Heart left ventricle (tissue), 16 donors: ENCODE results near the gene KRT35. TPM values are rescaled to one million over a fixed set of nuclear protein-coding genes. Genes with fewer than 3 reads are reported as not detected.

Experiments used
- ATAC-seq, 4 donors: fragments of 200-7000 bp; cut with Tn5 transposase; one replicate each; pipeline ENCODE4 v1.9.1; 2020 to 2022; ENCODE audit warnings: moderate library complexity in 4 of 4, mild to moderate bottlenecking in 3 of 4, moderate number of reproducible peaks in 1 of 4
- DNase-seq, 5 donors: peaks; one replicate each; pipeline ENCODE4 v3.0.0-alpha.2; 2020
- H3K27ac ChIP-seq, 12 donors: fragments of 200-600 bp; sonication (generic) in 4 of 12; one replicate each; pipeline versions ENCODE4 v1.5.0 to v1.8.0; 2016 to 2022; ENCODE audit warnings: mild to moderate bottlenecking in 2 of 12
- H3K27me3 ChIP-seq, 9 donors: fragments of 200-600 bp; sonication (generic) in 2 of 9; one replicate each; pipeline versions ENCODE4 v1.5.1 to v1.8.0; 2016 to 2022; ENCODE audit warnings: mild to moderate bottlenecking in 3 of 9
- H3K36me3 ChIP-seq, 9 donors: fragments of 200-600 bp; sonication (generic) in 2 of 9; one replicate each; pipeline versions ENCODE4 v1.5.0 to v1.8.0; 2018 to 2022; ENCODE audit warnings: mild to moderate bottlenecking in 2 of 9
- H3K4me1 ChIP-seq, 12 donors: fragments of 200-600 bp; sonication (generic) in 4 of 12; one replicate each; pipeline versions ENCODE4 v1.5.0 to v1.8.0; 2016 to 2022; ENCODE audit warnings: mild to moderate bottlenecking in 3 of 12
- H3K4me3 ChIP-seq, 12 donors: fragments of 200-600 bp; sonication (generic) in 4 of 12; one replicate each; pipeline versions ENCODE4 v1.5.0 to v1.8.0; 2017 to 2022; ENCODE audit warnings: mild to moderate bottlenecking in 9 of 12, moderate library complexity in 4 of 12
- H3K9me3 ChIP-seq, 12 donors: fragments of 200-600 bp; sonication (generic) in 4 of 12; one replicate each; pipeline versions ENCODE4 v1.5.0 to v1.8.0; 2016 to 2022; ENCODE audit warnings: mild to moderate bottlenecking in 1 of 12
- CTCF ChIP-seq, 12 donors: fragments of 200-600 bp; sonication (generic) in 4 of 12; IDR thresholded peaks; one replicate each; pipeline versions ENCODE4 v1.5.0 to v1.8.0; 2018 to 2022; ENCODE audit warnings: antibody characterized with exemption in 12 of 12, mild to moderate bottlenecking in 5 of 12
- POLR2A ChIP-seq, 2 donors: fragments of 450-650 bp; IDR thresholded peaks; one replicate each; pipeline ENCODE4 v1.6.1; 2017; ENCODE audit warnings: antibody characterized with exemption in 2 of 2, mild to moderate bottlenecking in 2 of 2, moderate library complexity in 2 of 2
- WGBS, 4 donors: extraction: QIAGEN DNeasy Blood & Tissue Kit in 2 of 4; methylation state at CpG; one replicate each; pipeline versions ENCODE4 v1.1.5 to v1.1.7; 2013 to 2018; 5-methylcytosine and 5-hydroxymethylcytosine counted together
- intact Hi-C, 10 donors: fragments of 100-400 bp; cut with DNase I; formaldehyde crosslinking; loops; one replicate each; pipeline versions ENCODE4 v1.11.1 to v1.14.2; 2022
- polyA plus RNA-seq, 2 donors: library from polyadenylated mRNA; stranded (reverse); fragments of 200-250 nt; gene quantifications; one replicate each; pipeline ENCODE4 v1.2.3, GENCODE V29; 2013
- total RNA-seq, 9 donors: library from RNA; depleted of rRNA in 2 of 9; stranded (reverse); fragments of >200 nt in 2 of 9; fragmentation: NEBNext Ultra II Directional in 3 of 9; extraction: Animal tissue kit (Norgen Biotek cat#: 25700) in 3 of 9; gene quantifications; one replicate each; pipeline versions ENCODE4 v1.1.0 to v1.2.4, GENCODE V29; 2016 to 2023
- donor health status: ischemic (EF 13 %, LVEDD 7.1; RV severe dilation, severe dysfunction).
- donor health status: healthy with polysubstance abuse.
- donor health status: DM: no; HTN: yes; CAD: no.
- donor health status: DM: no; HTN: no; CAD: no.
- donor health status: ischemic (EF 25% LVEDD 6.9; RV normal size, moderate dysfunction).
- donor health status: ischemic (EF 25% LVEDD 5.7; RV mildly dilated, moderate dysfunction).
- donor health status: healthy.
- donor health status: DM: yes; HTN: yes; CAD: no.
- donor health status: ischemic (EF 35%, LVEDD 5.7; RV mildly dilated, moderate dysfunction).
- donor health status: nonischemic (EF 11% LVEDD 7.7; RV severe dilation, severe dysfunction).
- donor health status: DM: yes; HTN: yes; CAD: no.
- donor health status: PGD.
- donor health status: ischemic (EF 29% LVEDD 5.4; RV normal size, mild dysfunction).
- donor health status: nonischemic (EF 23%, LVEDD 6.1; RV moderate dilation, normal function).

The KRT35 gene
- total and polyA plus RNA-seq, 11 donors = not detected

GRCh38 chr17:41449008-41449407, 31.9 kb downstream of the KRT35 start:
- 61 to 82% (median 77%) methylated on average over 6 of the region's 6 CpGs for WGBS, 4 donors
- Histone ChIP-seq H3K27me3 (peaks cover 0 to 39% (median 6%) of the 10 kb centered on the region in 9 donors), H3K27ac (no peak overlapping the region), H3K36me3 (no peaks in the 10 kb centered on the region), H3K4me3 (no peak overlapping the region), H3K4me1 (no peaks in the 10 kb centered on the region), H3K9me3 (peaks cover 0 to 8% (median 0%) of the 10 kb centered on the region in 12 donors)
- DNase-seq = no peak
- TF ChIP-seq CTCF (IDR thresholded peaks at IDR 0.05) (no peak), POLR2A (IDR thresholded peaks at IDR 0.05) (no peak)
- intact Hi-C loops = no loop called here
- ATAC-seq = no peak

- no peak for DNase-seq
- TF ChIP-seq CTCF (IDR thresholded peaks at IDR 0.05) (no peak), POLR2A (IDR thresholded peaks at IDR 0.05) (no peak)
- ATAC-seq = peak in 1 of 4 donors; percentile 27
- WGBS, 4 donors = 0 to 58% (median 46%) methylated on average over 1 to 2 of the region's 2 CpGs
- no peak overlapping the region for H3K4me3 ChIP-seq
- no peaks in the 10 kb centered on the region for H3K4me1 ChIP-seq
- H3K27me3 ChIP-seq = peaks cover 0 to 36% (median 6%) of the 10 kb centered on the region in 9 donors
- intact Hi-C loops = no loop called here
- peaks cover 0 to 8% (median 0%) of the 10 kb centered on the region in 12 donors for H3K9me3 ChIP-seq
- H3K36me3 ChIP-seq = no peaks in the 10 kb centered on the region
- no peak overlapping the region for H3K27ac ChIP-seq
Measured at GRCh38 chr17:41448506-41448905, 32.4 kb downstream of the KRT35 start.

- peaks cover 0 to 32% (median 0%) of the 10 kb centered on the region in 9 donors for H3K27me3 ChIP-seq
Measured at GRCh38 chr17:41446806-41447205, 34.1 kb downstream of the KRT35 start.

GRCh38 chr17:41444640-41445039, 36.3 kb downstream of the KRT35 start:
- peaks cover 0 to 39% (median 4%) of the 10 kb centered on the region in 9 donors for H3K27me3 ChIP-seq
- no peaks in the 10 kb centered on the region for H3K4me1 ChIP-seq
- no peaks in the 10 kb centered on the region for H3K9me3 ChIP-seq
- no peaks in the 10 kb centered on the region for H3K36me3 ChIP-seq
- ATAC-seq = no peak
- WGBS, 4 donors = 50 to 73% (median 60%) methylated on average over 3 of the region's 3 CpGs
- no peak overlapping the region for H3K27ac ChIP-seq
- H3K4me3 ChIP-seq = no peak overlapping the region
- no peak for TF ChIP-seq POLR2A (IDR thresholded peaks at IDR 0.05)
- no peak for TF ChIP-seq CTCF (IDR thresholded peaks at IDR 0.05)
- intact Hi-C loops = no loop called here
- DNase-seq = no peak

More at GRCh38 chr17:41446806-41447205, 34.1 kb downstream of the KRT35 start:
- 32 to 72% (median 55%) methylated on average over 2 of the region's 2 CpGs for WGBS, 4 donors
- Histone ChIP-seq H3K36me3 (no peaks in the 10 kb centered on the region), H3K9me3 (peaks cover 0 to 8% (median 0%) of the 10 kb centered on the region in 12 donors), H3K4me1 (no peaks in the 10 kb centered on the region), H3K4me3 (no peak overlapping the region), H3K27ac (no peak overlapping the region)
- ATAC-seq (no peak), DNase-seq (no peak)
- intact Hi-C loops = no loop called here
- TF ChIP-seq POLR2A (IDR thresholded peaks at IDR 0.05) = no peak
- TF ChIP-seq CTCF (IDR thresholded peaks at IDR 0.05) = no peak
